HUES6 (cell line): ENCODE results near the gene CDC25B.
"Not testable (repeated sequence)": the region's sequence is repeated elsewhere in the genome, so short reads cannot be mapped to it uniquely, and the experiment has no call there.

Experiments used
- H3K27ac ChIP-seq: 2 replicates; pipeline ENCODE4 v1.7.0; 2013; ENCODE audit warnings: low read depth, mild to moderate bottlenecking, low read length, inconsistent platforms
- H3K27me3 ChIP-seq: 2 replicates; pipeline ENCODE4 v1.6.1; 2013; ENCODE audit warnings: low read length; ENCODE audit not compliant: control insufficient read depth, insufficient read depth
- H3K36me3 ChIP-seq: 2 replicates; pipeline ENCODE4 v1.6.1; 2013; ENCODE audit warnings: low read length; ENCODE audit not compliant: control insufficient read depth, insufficient read depth
- H3K4me1 ChIP-seq: 2 replicates; pipeline ENCODE4 v1.6.1; 2013; ENCODE audit warnings: low read length; ENCODE audit not compliant: control insufficient read depth, insufficient read depth
- H3K4me3 ChIP-seq: 2 replicates; pipeline ENCODE4 v1.5.1; 2013; ENCODE audit warnings: low read depth, low read length
- H3K9ac ChIP-seq: one replicate; pipeline ENCODE4 v1.6.1; 2013; ENCODE audit warnings: mild to moderate bottlenecking, low read length
- H3K9me3 ChIP-seq: 2 replicates; pipeline ENCODE4 v1.6.1; 2013; ENCODE audit warnings: low read depth, low read length; ENCODE audit not compliant: control insufficient read depth, insufficient read depth

CDC25B gene

DNA sequence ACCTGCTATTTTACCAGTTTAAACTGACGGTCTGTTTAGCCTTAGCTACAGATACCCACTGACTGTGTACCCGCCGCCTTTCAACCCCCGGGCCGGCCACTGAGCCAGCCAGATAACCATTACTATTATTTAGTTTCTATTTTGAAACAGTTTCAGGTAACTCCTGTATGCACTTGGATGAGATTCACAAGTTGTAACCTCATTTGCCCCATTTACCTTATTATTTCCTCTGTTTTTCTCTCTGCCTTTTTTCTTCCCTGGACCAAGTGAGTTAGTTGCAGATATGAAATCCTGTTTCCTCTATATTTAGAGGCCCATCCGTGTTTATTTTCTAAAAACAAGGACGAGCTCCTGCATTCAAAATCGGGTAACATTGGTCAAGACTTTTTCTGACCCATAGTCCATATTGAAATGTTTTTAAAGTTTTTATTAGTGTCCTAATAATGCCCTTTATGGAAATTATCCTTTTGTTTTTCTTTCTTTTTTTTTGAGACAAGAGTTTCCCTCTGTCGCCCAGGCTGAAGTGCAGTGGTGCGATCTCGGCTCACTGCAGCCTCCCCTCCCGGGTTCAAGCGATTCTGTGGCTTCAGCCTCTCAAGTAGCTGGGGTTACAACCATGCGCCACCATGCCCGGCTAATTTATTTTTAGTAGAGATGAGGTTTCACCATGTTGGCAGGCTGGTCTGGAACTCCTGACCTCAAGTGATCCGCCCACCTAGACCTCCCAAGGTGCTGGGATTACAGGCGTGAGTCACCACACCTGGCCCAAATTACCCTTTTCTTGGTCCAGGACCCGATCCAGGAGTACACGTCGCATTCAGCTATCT lies 25.0 kb downstream of the CDC25B start:
- Histone ChIP-seq H3K36me3 (peaks cover 4% of the 10 kb centered on the region), H3K4me1 (peaks cover 9% of the 10 kb centered on the region), H3K4me3 (peak overlapping the region; percentile 78), H3K27me3 (no peaks in the 10 kb centered on the region), H3K9me3 (no peaks in the 10 kb centered on the region), H3K9ac (peak overlapping the region; percentile 91), H3K27ac (peak overlapping the region; percentile 94)

GRCh38 chr20:3821996-3822395 lies 25.9 kb downstream of the CDC25B start:
- peaks cover 2% of the 10 kb centered on the region; the same call in 1 of the 2 replicates for H3K4me1 ChIP-seq
- no peak overlapping the region for H3K27ac ChIP-seq
- H3K9me3 ChIP-seq: no peaks in the 10 kb centered on the region
- no peaks in the 10 kb centered on the region for H3K27me3 ChIP-seq
- H3K4me3 ChIP-seq: no peak overlapping the region
- peaks cover 4% of the 10 kb centered on the region for H3K36me3 ChIP-seq
- H3K9ac ChIP-seq: no peak overlapping the region

DNA sequence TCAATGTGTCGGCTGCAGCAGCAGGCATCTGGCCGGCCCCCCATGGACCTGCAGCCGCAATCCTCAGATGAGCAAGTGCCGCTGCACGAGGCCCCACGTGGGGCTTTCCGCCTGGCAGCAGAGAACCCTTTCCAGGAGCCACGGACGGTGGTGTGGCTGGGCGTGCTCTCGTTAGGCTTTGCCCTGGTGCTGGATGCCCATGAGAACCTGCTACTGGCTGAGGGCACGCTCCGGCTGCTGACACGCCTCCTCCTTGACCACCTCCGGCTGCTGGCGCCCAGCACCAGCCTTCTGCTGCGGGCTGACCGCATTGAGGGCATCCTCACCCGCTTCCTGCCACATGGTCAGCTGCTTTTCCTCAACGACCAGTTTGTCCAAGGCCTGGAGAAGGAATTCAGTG lies 27.8 kb downstream of the CDC25B start:
- Histone ChIP-seq H3K9ac (no peak overlapping the region), H3K36me3 (peaks cover 4% of the 10 kb centered on the region), H3K4me3 (no peak overlapping the region), H3K27ac (no peak overlapping the region), H3K9me3 (no peaks in the 10 kb centered on the region), H3K27me3 (no peaks in the 10 kb centered on the region), H3K4me1 (no peaks in the 10 kb centered on the region)

- no peaks in the 10 kb centered on the region for H3K4me1 ChIP-seq
- H3K36me3 ChIP-seq: peaks cover 4% of the 10 kb centered on the region
- H3K4me3 ChIP-seq: no peak overlapping the region
- no peak overlapping the region for H3K27ac ChIP-seq
- H3K27me3 ChIP-seq: no peaks in the 10 kb centered on the region
- no peak overlapping the region for H3K9ac ChIP-seq
- no peaks in the 10 kb centered on the region for H3K9me3 ChIP-seq
Measured at GRCh38 chr20:3825526-3825925, 29.4 kb downstream of the CDC25B start.

DNA sequence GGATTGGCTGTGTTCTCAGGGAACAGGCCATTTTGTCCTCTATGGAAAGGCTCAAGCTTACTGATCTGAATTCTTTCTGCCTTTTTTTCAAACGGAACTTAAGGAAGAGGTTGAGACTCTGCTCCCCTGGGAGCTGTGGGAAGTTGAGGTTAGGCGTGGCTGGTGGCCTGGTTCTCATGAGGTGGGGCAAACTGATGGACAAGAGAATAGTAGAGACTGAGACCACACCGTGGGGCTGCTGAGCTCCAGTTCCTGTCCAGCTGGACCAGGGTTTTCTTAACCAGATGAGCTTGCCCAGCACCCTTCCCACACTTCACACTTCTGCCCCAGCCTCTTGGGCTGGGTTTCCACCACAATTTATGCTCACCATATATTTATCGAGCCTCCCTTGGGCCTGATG lies 30.3 kb downstream of the CDC25B start:
- Histone ChIP-seq H3K9ac (no peak overlapping the region), H3K36me3 (peaks cover 4% of the 10 kb centered on the region), H3K4me3 (no peak overlapping the region)

GRCh38 chr20:3828798-3829197 lies 32.7 kb downstream of the CDC25B start:
- Histone ChIP-seq H3K9me3 (no peaks in the 10 kb centered on the region), H3K36me3 (no peaks in the 10 kb centered on the region), H3K4me3 (no peak overlapping the region), H3K4me1 (no peaks in the 10 kb centered on the region), H3K27me3 (no peaks in the 10 kb centered on the region), H3K27ac (no peak overlapping the region), H3K9ac (no peak overlapping the region)

More for the DNA sequence above, 30.3 kb downstream of the CDC25B start:
- Histone ChIP-seq H3K27ac (no peak overlapping the region), H3K4me1 (no peaks in the 10 kb centered on the region), H3K9me3 (no peaks in the 10 kb centered on the region), H3K27me3 (no peaks in the 10 kb centered on the region)

DNA sequence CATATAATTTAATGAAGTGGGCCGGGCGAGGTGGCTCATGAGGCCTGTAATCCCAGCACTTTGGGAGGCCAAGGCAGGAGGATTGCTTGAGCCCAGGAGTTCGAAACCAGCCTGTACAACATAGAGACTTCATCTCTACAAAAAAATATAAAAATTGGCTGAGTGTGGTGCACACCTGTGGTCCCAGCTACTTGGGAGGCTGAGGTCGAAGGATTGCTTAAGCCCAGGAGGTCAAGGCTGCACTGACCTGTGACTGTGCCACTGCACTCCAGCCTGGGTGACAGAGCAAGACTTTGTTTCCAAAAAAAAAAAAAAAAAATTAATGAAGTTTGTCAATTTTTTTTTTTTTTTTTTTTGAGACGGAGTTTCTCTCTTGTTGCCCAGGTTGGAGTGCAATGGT lies 33.8 kb downstream of the CDC25B start:
- not testable (repeated sequence) for H3K9ac ChIP-seq, H3K4me3 ChIP-seq, H3K4me1 ChIP-seq, H3K27ac ChIP-seq, H3K9me3 ChIP-seq, H3K36me3 ChIP-seq, H3K27me3 ChIP-seq

GRCh38 chr20:3836132-3836531 lies 40.0 kb downstream of the CDC25B start:
- Histone ChIP-seq H3K27ac (no peak overlapping the region), H3K36me3 (no peaks in the 10 kb centered on the region), H3K9ac (no peak overlapping the region), H3K27me3 (no peaks in the 10 kb centered on the region), H3K4me3 (no peak overlapping the region), H3K9me3 (no peaks in the 10 kb centered on the region), H3K4me1 (0 out of 2 replicates have a peak, but pooled peaks cover 3% of the 10 kb centered on the region)

DNA sequence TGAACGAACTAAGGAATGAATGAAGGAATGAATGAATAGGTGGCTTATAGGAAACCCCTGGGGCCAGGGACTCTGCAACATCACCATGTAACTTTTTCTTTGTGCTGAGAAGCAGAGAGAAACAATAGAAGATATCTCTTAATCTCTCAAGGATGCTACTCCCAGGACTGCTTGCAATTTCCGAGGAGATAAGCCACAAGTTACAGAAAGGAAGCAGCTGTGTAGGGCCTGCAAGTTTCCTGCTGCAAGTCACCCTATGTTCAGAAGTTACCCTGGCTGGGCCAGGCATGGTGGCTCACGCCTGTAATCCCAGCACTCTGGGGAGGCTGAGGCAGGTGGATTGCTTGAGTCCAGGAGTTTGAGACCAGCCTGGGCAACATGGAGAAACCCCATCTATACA lies 43.2 kb downstream of the CDC25B start:
- 0 out of 2 replicates have a peak, but pooled peaks cover 3% of the 10 kb centered on the region for H3K4me1 ChIP-seq
- H3K27me3 ChIP-seq: no peaks in the 10 kb centered on the region
- no peak overlapping the region for H3K9ac ChIP-seq
- H3K27ac ChIP-seq: no peak overlapping the region
- H3K36me3 ChIP-seq: no peaks in the 10 kb centered on the region
- no peaks in the 10 kb centered on the region for H3K9me3 ChIP-seq
- no peak overlapping the region for H3K4me3 ChIP-seq

DNA sequence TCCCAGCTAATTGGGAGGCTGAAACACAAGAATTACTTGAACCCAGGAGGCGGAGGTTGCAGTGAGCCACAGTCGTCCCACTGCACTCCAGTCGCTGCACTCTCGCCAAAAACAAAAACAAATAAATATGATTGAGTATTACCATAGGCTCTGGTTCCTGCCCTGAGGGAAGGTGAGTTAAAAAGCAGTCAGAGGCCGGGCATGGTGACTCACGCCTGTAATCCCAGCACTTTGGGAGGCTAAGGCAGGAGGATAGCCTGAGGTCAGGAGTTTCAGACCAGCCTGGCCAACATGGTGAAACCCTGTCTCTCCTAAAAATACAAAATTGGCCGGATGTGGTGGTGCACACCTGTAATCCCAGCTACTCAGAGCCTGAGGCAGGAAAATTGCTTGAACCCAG lies 44.1 kb downstream of the CDC25B start:
- H3K27ac ChIP-seq, H3K9me3 ChIP-seq, H3K4me1 ChIP-seq, H3K36me3 ChIP-seq, H3K9ac ChIP-seq, H3K27me3 ChIP-seq, H3K4me3 ChIP-seq: not testable (repeated sequence)

- Histone ChIP-seq H3K27ac (no peak overlapping the region), H3K27me3 (no peaks in the 10 kb centered on the region), H3K4me1 (peaks cover 4% of the 10 kb centered on the region; the same call in 1 of the 2 replicates)
Measured at GRCh38 chr20:3842348-3842930, 46.3 kb downstream of the CDC25B start.

More at GRCh38 chr20:3842348-3842930, 46.3 kb downstream of the CDC25B start:
- Histone ChIP-seq H3K9me3 (no peaks in the 10 kb centered on the region), H3K36me3 (no peaks in the 10 kb centered on the region), H3K9ac (no peak overlapping the region), H3K4me3 (no peak overlapping the region)
